ENCODE measurements around the gene FUS. TPM values are rescaled to one million over a fixed set of nuclear protein-coding genes. Genes with fewer than 3 reads are reported as not detected.

Gene FUS
- total RNA-seq, 1 experiment from 2014 or later: 32.1 TPM

Other genes starting within 250 kb of the FUS start
- gene ORAI3, start 231.1 kb upstream of the FUS start, total RNA-seq (2014; rRNA removed; shearing (Covaris generic)): 1.1 and 1.5 TPM in 2 replicates
- gene SETD1A, start 222.4 kb upstream of the FUS start, total RNA-seq (2014; rRNA removed; shearing (Covaris generic)): 1.0 and 1.1 TPM in 2 replicates
- gene HSD3B7, start 194.9 kb upstream of the FUS start, total RNA-seq (2014; rRNA removed; shearing (Covaris generic)): 1.8 and 3.8 TPM in 2 replicates
- gene STX1B, start 169.5 kb upstream of the FUS start, total RNA-seq (2014; rRNA removed; shearing (Covaris generic)): under 0.01 TPM in 1 of 2 replicates, not detected in the other
- 13.7 and 16.1 TPM in 2 replicates for gene STX4, start 146.6 kb upstream of the FUS start, total RNA-seq (2014; rRNA removed; shearing (Covaris generic))
- 8.7 and 10.5 TPM in 2 replicates for gene ZNF668, start 105.9 kb upstream of the FUS start, total RNA-seq (2014; rRNA removed; shearing (Covaris generic))
- gene ZNF646, start 105.7 kb upstream of the FUS start, total RNA-seq (2014; rRNA removed; shearing (Covaris generic)): 6.0 and 6.3 TPM in 2 replicates
- 0.39 and 1.2 TPM in 2 replicates for gene PRSS53, start 91.2 kb upstream of the FUS start, total RNA-seq (2014; rRNA removed; shearing (Covaris generic))
- 58.1 and 77.1 TPM in 2 replicates for gene VKORC1, start 85.3 kb upstream of the FUS start, total RNA-seq (2014; rRNA removed; shearing (Covaris generic))
- 18.1 and 21.3 TPM in 2 replicates for gene BCKDK, start 71.8 kb upstream of the FUS start, total RNA-seq (2014; rRNA removed; shearing (Covaris generic))
- 39.9 and 44.6 TPM in 2 replicates for gene KAT8, start 62.5 kb upstream of the FUS start, total RNA-seq (2014; rRNA removed; shearing (Covaris generic))
- not detected in 2 replicates for gene PRSS8, start 44.4 kb upstream of the FUS start, total RNA-seq (2014; rRNA removed; shearing (Covaris generic))
- 0.17 and 0.18 TPM in 2 replicates for gene PRSS36, start 30.1 kb upstream of the FUS start, total RNA-seq (2014; rRNA removed; shearing (Covaris generic))
- gene PYCARD, start 22.6 kb downstream of the FUS start, total RNA-seq (2014; rRNA removed; shearing (Covaris generic)): 14.7 and 23.3 TPM in 2 replicates
- gene TRIM72, start 34.0 kb downstream of the FUS start, total RNA-seq (2014; rRNA removed; shearing (Covaris generic)): not detected in 2 replicates
- gene PYDC1, start 37.0 kb downstream of the FUS start, total RNA-seq (2014; rRNA removed; shearing (Covaris generic)): not detected in 2 replicates
- not detected in 2 replicates for gene ITGAM, start 79.8 kb downstream of the FUS start, total RNA-seq (2014; rRNA removed; shearing (Covaris generic))
- 0.42 and 1.5 TPM in 2 replicates for gene ITGAX, start 175.0 kb downstream of the FUS start, total RNA-seq (2014; rRNA removed; shearing (Covaris generic))
- gene ITGAD, start 213.2 kb downstream of the FUS start, total RNA-seq (2014; rRNA removed; shearing (Covaris generic)): 0.06 TPM in 1 of 2 replicates, not detected in the other
- not detected in 2 replicates for gene COX6A2, start 248.2 kb downstream of the FUS start, total RNA-seq (2014; rRNA removed; shearing (Covaris generic))

Measured in Daoy (cell line).